GM06990 (cell line): ENCODE data around the gene UBE2Q2.

Source experiments
- DNase-seq: peaks from one replicate; pipeline ENCODE4 v3.0.0-alpha.2; 2011; ENCODE audit not compliant: insufficient read length; ENCODE audit errors: extremely low read depth
- H3K27me3 ChIP-seq: replicated peaks from 2 replicates; pipeline ENCODE4 v1.6.0; 2011; ENCODE audit warnings: low read length; ENCODE audit not compliant: control insufficient read depth, insufficient read depth
- H3K36me3 ChIP-seq: 2 replicates; pipeline ENCODE4 v1.5.1; 2011; ENCODE audit warnings: low read length; ENCODE audit not compliant: control insufficient read depth, insufficient read depth
- H3K4me3 ChIP-seq: replicated peaks from 2 replicates; pipeline ENCODE4 v1.5.1; 2011; ENCODE audit warnings: low read depth, mild to moderate bottlenecking, control low read depth, low read length
- CTCF ChIP-seq: IDR thresholded peaks from 2 replicates; pipeline ENCODE4 v1.5.1; 2011; ENCODE audit warnings: low read length, control low read depth, mild to moderate bottlenecking, inconsistent platforms; ENCODE audit not compliant: insufficient read depth, poor library complexity, severe bottlenecking

The UBE2Q2 gene

DNA sequence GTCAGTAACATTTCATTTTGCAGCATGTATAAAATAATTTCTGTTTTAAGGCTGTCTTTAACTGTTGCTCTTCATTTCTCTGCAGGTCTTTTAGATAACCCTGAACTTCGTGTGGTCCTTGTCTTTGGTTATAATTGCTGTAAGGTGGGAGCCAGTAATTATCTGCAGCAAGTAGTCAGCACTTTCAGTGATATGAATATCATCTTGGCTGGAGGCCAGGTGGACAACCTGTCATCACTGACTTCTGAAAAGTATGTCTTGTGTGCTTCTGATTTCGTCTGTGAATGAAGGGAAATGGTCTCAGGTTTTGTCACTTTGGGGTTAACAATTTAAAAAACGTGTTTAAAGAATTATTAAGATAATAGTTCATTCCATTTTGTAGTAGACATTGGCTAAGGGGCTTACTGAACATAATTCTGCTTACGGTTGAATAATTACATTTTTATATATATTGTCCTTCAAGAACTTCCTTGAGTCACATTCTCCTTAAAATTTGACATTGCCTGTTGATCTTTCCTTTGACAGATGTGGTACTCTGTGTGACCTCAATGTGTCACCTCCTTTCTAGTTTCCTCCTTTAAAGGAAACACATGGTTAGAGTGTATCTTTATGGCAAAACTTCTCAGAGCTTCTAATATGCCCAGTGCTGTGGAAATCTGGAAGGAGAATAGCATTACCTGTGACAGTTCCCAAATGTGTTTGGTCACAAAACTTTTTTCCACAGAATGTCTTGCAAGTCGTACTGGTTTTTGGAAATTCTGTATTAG is 86.7 kb downstream of the UBE2Q2 start:
- Histone ChIP-seq H3K4me3 (no peak overlapping the region), H3K36me3 (peaks cover 8% of the 10 kb centered on the region)
- no peak for DNase-seq

GRCh38 chr15:75930866-75931265 is 87.6 kb downstream of the UBE2Q2 start:
- Histone ChIP-seq H3K36me3 (peaks cover 8% of the 10 kb centered on the region), H3K27me3 (no peaks in the 10 kb centered on the region), H3K4me3 (no peak overlapping the region)
- DNase-seq, result no peak
- no peak for TF ChIP-seq CTCF

More for the DNA sequence above, 86.7 kb downstream of the UBE2Q2 start:
- no peaks in the 10 kb centered on the region for H3K27me3 ChIP-seq
- TF ChIP-seq CTCF, result no peak

DNA sequence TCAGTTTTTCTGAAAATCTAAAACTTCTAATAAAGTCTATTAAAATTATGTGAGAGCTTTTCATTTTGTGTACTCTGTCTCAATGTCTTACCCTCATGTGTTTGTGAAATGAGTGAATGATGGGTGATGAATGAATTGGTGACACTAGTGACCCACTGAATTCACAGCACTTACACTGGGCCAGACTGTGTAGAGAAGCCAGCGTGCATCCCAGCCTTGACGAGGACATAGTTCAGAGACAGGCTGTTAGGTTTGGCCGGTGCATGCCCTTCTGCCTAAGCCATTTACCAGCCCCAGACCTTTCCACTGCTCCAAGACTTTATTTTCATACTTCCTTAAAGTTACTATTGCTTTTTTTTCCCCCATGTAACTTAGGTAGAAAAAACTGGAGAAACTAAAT is 99.2 kb downstream of the UBE2Q2 start:
- DNase-seq, result no peak
- Histone ChIP-seq H3K4me3 (no peak overlapping the region), H3K27me3 (no peaks in the 10 kb centered on the region), H3K36me3 (no peaks in the 10 kb centered on the region; the same call in 1 of the 2 replicates)
- no peak for TF ChIP-seq CTCF

- Histone ChIP-seq H3K27me3 (no peaks in the 10 kb centered on the region), H3K36me3 (no peaks in the 10 kb centered on the region; the same call in 1 of the 2 replicates), H3K4me3 (no peak overlapping the region)
- TF ChIP-seq CTCF, result no peak
- no peak for DNase-seq
Observed at GRCh38 chr15:75943246-75943645, 100.0 kb downstream of the UBE2Q2 start.

DNA sequence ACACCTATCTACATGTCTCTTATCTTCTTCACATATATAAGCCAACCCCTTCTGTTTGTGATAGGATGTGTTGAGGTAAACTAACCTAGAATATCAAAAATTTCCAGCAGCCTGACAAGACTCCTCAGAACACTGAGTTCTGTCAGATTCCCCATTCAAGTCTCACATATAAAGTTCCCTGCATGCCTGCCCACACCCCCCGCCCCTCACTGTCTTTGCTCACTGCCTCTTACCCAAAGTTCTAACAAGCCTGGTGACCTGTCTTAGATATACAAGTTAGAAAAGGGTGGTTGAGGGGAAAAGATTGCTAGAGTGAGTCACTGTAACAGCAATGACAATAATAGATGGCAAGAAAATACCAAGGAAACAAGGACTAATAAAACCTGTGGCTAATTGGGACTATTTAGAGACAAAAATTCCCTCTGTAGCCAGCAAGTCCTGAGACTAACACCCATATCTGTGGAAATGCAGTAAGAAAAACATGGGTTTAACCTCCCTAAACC is 100.5 kb downstream of the UBE2Q2 start:
- no peaks in the 10 kb centered on the region for H3K27me3 ChIP-seq
- no peak for TF ChIP-seq CTCF
- no peaks in the 10 kb centered on the region; the same call in 1 of the 2 replicates for H3K36me3 ChIP-seq
- H3K4me3 ChIP-seq, result no peak overlapping the region
- no peak for DNase-seq

GRCh38 chr15:75945953-75946352 is 102.7 kb downstream of the UBE2Q2 start:
- DNase-seq, result no peak
- no peaks in the 10 kb centered on the region for H3K36me3 ChIP-seq
- no peaks in the 10 kb centered on the region for H3K27me3 ChIP-seq
- TF ChIP-seq CTCF, result no peak
- H3K4me3 ChIP-seq, result no peak overlapping the region
